LNCAP (cell line): Measurements from ENCODE around the gene R3HDM1.

Experiments
- CTCF ChIP-seq: fragments of 450-650 bp; IDR thresholded peaks from 2 replicates; pipeline ENCODE4 v1.5.1; 2017; ENCODE audit warnings: mild to moderate bottlenecking

R3HDM1 gene

GRCh38 chr2:135581282-135581681 is 50.0 kb downstream of the R3HDM1 start:
- no peak for TF ChIP-seq CTCF

GRCh38 chr2:135582383-135582782 is 51.1 kb downstream of the R3HDM1 start:
- no peak for TF ChIP-seq CTCF

- TF ChIP-seq CTCF, result no peak
Observed at GRCh38 chr2:135585586-135585985, 54.3 kb downstream of the R3HDM1 start.

GRCh38 chr2:135586148-135586547 is 54.9 kb downstream of the R3HDM1 start:
- TF ChIP-seq CTCF, result no peak

- no peak for TF ChIP-seq CTCF
Observed at GRCh38 chr2:135587958-135588357, 56.7 kb downstream of the R3HDM1 start.

GRCh38 chr2:135590619-135591260 is 59.5 kb downstream of the R3HDM1 start:
- no peak for TF ChIP-seq CTCF

GRCh38 chr2:135600915-135601314 is 69.6 kb downstream of the R3HDM1 start:
- TF ChIP-seq CTCF, result no peak

- TF ChIP-seq CTCF, result no peak
Observed at GRCh38 chr2:135603543-135603942, 72.3 kb downstream of the R3HDM1 start.
